Activated CD4-positive, alpha-beta memory T cell treated with anti-CD3 and anti-CD28 coated beads, Interleukin-2, amount 10 ng/mL, durations not matched to agents 7 days and 5 days (primary cell): Measurements from ENCODE around the gene ZBTB20. TPM values are rescaled to one million over a fixed set of nuclear protein-coding genes. Genes with fewer than 3 reads are reported as not detected.

ENCODE experiments used
- CTCF ChIA-PET: fragments of 350-600 bp; sonication (Branson Sonifier 250); formaldehyde crosslinking; loops from one replicate; lab custom pipeline; 2021; ENCODE audit warnings: antibody characterized with exemption, inconsistent platforms; lab: Charles Lee
- POLR2A ChIA-PET: fragments of 350-600 bp; sonication (Branson Sonifier 250); formaldehyde crosslinking; loops from one replicate; lab custom pipeline; 2021; ENCODE audit warnings: antibody characterized with exemption; lab: Charles Lee
- DNase-seq: peaks from one replicate; pipeline ENCODE4 v3.0.0-alpha.2; 2020
- H3K27ac Mint-ChIP-seq: one replicate; pipeline ENCODE4 v1.8.0; 2021; ENCODE audit warnings: mild to moderate bottlenecking, mixed read lengths
- H3K27me3 Mint-ChIP-seq: one replicate; pipeline ENCODE4 v1.8.0; 2021; ENCODE audit warnings: mixed read lengths
- H3K36me3 Mint-ChIP-seq: one replicate; pipeline ENCODE4 v1.8.0; 2021; ENCODE audit warnings: low read depth, mixed read lengths
- H3K4me1 Mint-ChIP-seq: one replicate; pipeline ENCODE4 v1.8.0; 2021; ENCODE audit warnings: mixed read lengths
- H3K4me3 Mint-ChIP-seq: one replicate; pipeline ENCODE4 v1.8.0; 2021; ENCODE audit warnings: mild to moderate bottlenecking, mixed read lengths
- H3K9me3 Mint-ChIP-seq: one replicate; pipeline ENCODE4 v1.8.0; 2021; ENCODE audit warnings: mixed read lengths
- total RNA-seq, 2 experiments: library from RNA; stranded (reverse); gene quantifications; one replicate each; pipeline ENCODE4 v1.2.3, GENCODE V29; 2021

ZBTB20 gene
- total RNA-seq, 2 experiments from 2014 or later: 6.3 to 8.6 TPM

GRCh38 chr3:114565216-114565615 lies 581.9 kb downstream of the ZBTB20 start:
- POLR2A ChIA-PET: no interaction called here
- no peaks in the 10 kb centered on the region for H3K36me3 Mint-ChIP-seq
- CTCF ChIA-PET: no interaction called here
- no peak for DNase-seq
- H3K27me3 Mint-ChIP-seq: no peaks in the 10 kb centered on the region
- no peak overlapping the region for H3K4me3 Mint-ChIP-seq
- no peak overlapping the region for H3K27ac Mint-ChIP-seq
- peaks cover 7% of the 10 kb centered on the region for H3K4me1 Mint-ChIP-seq
- no peaks in the 10 kb centered on the region for H3K9me3 Mint-ChIP-seq

- Mint-ChIP-seq H3K9me3 (no peaks in the 10 kb centered on the region), H3K4me1 (peaks cover 7% of the 10 kb centered on the region), H3K27me3 (no peaks in the 10 kb centered on the region), H3K4me3 (no peak overlapping the region), H3K36me3 (no peaks in the 10 kb centered on the region), H3K27ac (no peak overlapping the region)
- ChIA-PET CTCF (no interaction called here), POLR2A (no interaction called here)
- DNase-seq: no peak
Measured at GRCh38 chr3:114563720-114564119, 583.4 kb downstream of the ZBTB20 start.

- Mint-ChIP-seq H3K4me3 (no peak overlapping the region), H3K4me1 (peaks cover 7% of the 10 kb centered on the region), H3K36me3 (no peaks in the 10 kb centered on the region), H3K9me3 (no peaks in the 10 kb centered on the region), H3K27ac (no peak overlapping the region), H3K27me3 (no peaks in the 10 kb centered on the region)
- no peak for DNase-seq
- CTCF ChIA-PET: no interaction called here
- POLR2A ChIA-PET: no interaction called here
Measured at GRCh38 chr3:114562557-114562956, 584.5 kb downstream of the ZBTB20 start.

DNA sequence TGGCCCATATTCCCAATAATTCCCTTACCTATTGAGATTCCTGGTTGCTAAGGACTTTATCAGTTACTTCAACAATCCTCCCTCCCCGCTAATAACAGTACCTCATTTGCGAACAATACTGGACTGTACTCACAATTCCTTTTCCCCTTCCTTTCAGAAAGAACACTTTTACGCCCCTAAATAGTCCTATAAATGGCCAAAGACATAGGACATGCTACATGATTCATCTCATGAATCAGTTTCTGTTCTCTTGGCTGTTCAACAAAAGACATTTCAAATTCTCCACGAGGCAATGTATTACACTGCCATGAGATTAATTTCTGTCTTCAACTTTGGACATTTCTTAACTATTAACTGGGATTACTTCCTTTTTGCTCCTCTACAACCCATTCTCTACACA lies 588.8 kb downstream of the ZBTB20 start:
- ChIA-PET POLR2A (no interaction called here), CTCF (no interaction called here)
- Mint-ChIP-seq H3K4me3 (no peak overlapping the region), H3K27me3 (no peaks in the 10 kb centered on the region), H3K9me3 (no peaks in the 10 kb centered on the region), H3K36me3 (no peaks in the 10 kb centered on the region), H3K27ac (no peak overlapping the region), H3K4me1 (no peaks in the 10 kb centered on the region)
- no peak for DNase-seq

- H3K4me3 Mint-ChIP-seq: no peak overlapping the region
- no peaks in the 10 kb centered on the region for H3K4me1 Mint-ChIP-seq
- POLR2A ChIA-PET: no interaction called here
- H3K27ac Mint-ChIP-seq: no peak overlapping the region
- no peaks in the 10 kb centered on the region for H3K27me3 Mint-ChIP-seq
- CTCF ChIA-PET: no interaction called here
- no peaks in the 10 kb centered on the region for H3K36me3 Mint-ChIP-seq
- DNase-seq: no peak
- H3K9me3 Mint-ChIP-seq: no peaks in the 10 kb centered on the region
Measured at GRCh38 chr3:114557791-114558190, 589.3 kb downstream of the ZBTB20 start.

DNA sequence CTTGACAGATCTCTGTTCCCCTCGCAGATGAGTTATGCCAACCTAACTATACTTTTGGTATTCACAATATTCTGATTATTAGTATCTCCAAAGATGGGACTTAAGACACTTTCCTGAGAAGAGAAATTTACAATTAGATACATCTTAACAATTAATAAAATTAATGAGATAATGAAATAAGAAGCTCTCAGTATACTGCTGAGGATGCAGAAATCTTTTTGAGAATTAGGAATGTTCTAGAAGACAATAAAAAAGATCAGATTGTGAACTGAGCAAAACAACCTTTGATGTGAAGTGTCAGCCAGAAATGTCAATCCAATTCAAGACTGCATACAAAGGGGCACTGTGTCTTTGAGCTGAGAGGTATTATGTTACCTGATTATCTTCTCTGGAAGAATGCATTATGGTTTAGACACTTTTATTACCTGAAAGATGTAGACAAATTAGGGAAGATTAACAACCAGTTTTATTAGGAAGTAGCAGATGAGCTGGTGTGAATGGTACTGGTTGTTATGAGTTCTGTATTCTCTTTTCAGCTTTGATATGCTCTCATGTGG lies 590.4 kb downstream of the ZBTB20 start:
- H3K27me3 Mint-ChIP-seq: no peaks in the 10 kb centered on the region
- no peak overlapping the region for H3K4me3 Mint-ChIP-seq
- POLR2A ChIA-PET: no interaction called here
- no peak for DNase-seq
- H3K36me3 Mint-ChIP-seq: no peaks in the 10 kb centered on the region
- no peaks in the 10 kb centered on the region for H3K9me3 Mint-ChIP-seq
- no peak overlapping the region for H3K27ac Mint-ChIP-seq
- no peaks in the 10 kb centered on the region for H3K4me1 Mint-ChIP-seq
- CTCF ChIA-PET: no interaction called here

DNA sequence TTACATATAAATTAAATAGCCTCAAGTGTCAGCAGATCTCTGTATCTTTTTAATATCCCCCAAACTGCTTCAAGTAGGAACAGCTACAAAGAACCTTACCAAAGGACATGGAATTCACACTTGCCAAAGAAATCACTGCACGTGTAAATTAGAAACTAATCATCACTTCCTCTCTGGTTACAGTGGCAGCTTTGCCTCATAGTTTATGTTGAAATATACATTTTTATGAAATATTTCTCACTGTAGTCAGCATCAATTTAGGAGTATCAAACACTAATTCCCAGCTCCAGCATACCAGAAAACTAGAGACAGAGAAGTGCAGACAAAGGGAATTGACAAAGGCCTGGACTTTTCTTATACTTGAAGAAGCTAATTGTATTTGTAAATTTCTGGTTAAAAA lies 592.4 kb downstream of the ZBTB20 start:
- no peak overlapping the region for H3K4me3 Mint-ChIP-seq
- H3K9me3 Mint-ChIP-seq: no peaks in the 10 kb centered on the region
- no peaks in the 10 kb centered on the region for H3K4me1 Mint-ChIP-seq
- no peaks in the 10 kb centered on the region for H3K36me3 Mint-ChIP-seq
- H3K27ac Mint-ChIP-seq: no peak overlapping the region
- CTCF ChIA-PET: no interaction called here
- POLR2A ChIA-PET: no interaction called here
- DNase-seq: no peak
- no peaks in the 10 kb centered on the region for H3K27me3 Mint-ChIP-seq

DNA sequence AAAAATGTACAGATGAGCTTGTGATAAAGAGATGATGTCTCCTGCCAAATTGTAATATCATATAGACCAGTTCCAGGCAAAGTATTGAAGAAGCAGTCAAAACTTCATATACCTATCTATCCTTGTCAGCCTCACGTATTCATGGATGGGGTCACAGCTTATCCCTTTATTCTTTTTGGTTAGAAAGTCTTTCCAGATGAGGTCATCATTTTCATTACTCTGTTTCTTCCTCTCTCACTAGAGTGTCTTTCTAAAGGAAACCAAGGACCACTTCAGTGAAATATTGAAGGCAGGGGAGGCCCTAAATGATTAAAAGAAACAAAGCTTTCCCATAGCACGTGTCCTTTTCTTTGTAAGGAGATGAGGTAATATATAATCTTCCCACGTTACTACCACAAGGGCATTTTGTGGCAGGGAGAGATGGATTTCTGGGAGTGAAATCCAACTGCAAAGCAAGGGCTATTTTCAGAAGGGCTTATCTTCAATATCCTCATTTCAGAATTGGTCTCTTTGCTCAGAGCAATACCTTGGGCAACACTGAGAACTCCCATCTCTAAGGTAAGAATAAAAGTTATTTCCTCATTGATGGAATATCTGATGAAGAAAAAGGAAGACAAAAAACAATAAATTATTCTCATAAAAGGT lies 593.0 kb downstream of the ZBTB20 start:
- CTCF ChIA-PET: no interaction called here
- no peaks in the 10 kb centered on the region for H3K27me3 Mint-ChIP-seq

DNA sequence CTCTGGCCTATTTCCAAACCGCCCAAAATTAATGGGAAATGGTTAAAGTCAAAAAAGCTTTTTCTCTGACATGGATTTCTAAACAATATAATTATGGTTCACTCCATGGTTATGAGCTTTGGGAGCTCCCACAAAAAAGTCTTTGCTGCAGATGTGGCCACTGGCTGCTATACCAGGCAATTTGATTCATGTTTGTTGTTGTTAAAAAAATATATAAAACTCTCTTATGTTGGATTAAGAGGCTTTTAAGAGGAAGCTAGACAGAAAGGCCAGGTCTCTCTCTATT lies 594.6 kb downstream of the ZBTB20 start:
- DNase-seq: no peak
- Mint-ChIP-seq H3K36me3 (no peaks in the 10 kb centered on the region), H3K27ac (no peak overlapping the region), H3K27me3 (no peaks in the 10 kb centered on the region), H3K4me1 (no peaks in the 10 kb centered on the region), H3K4me3 (no peak overlapping the region), H3K9me3 (no peaks in the 10 kb centered on the region)
- ChIA-PET POLR2A (no interaction called here), CTCF (interaction anchor here (0.7 kb wide), 1 partner anchor 169 kb away, joined by 3 read pairs; no protein-coding TSS in a partner anchor)

More for the DNA sequence above, 593.0 kb downstream of the ZBTB20 start:
- no peak overlapping the region for H3K4me3 Mint-ChIP-seq
- no peaks in the 10 kb centered on the region for H3K9me3 Mint-ChIP-seq
- no peaks in the 10 kb centered on the region for H3K36me3 Mint-ChIP-seq
- no peaks in the 10 kb centered on the region for H3K4me1 Mint-ChIP-seq
- no peak for DNase-seq
- H3K27ac Mint-ChIP-seq: no peak overlapping the region
- POLR2A ChIA-PET: no interaction called here

- Mint-ChIP-seq H3K4me3 (no peak overlapping the region), H3K27ac (no peak overlapping the region), H3K4me1 (no peaks in the 10 kb centered on the region), H3K36me3 (no peaks in the 10 kb centered on the region), H3K9me3 (no peaks in the 10 kb centered on the region), H3K27me3 (no peaks in the 10 kb centered on the region)
- DNase-seq: no peak
- ChIA-PET CTCF (interaction anchor here (0.7 kb wide), 1 partner anchor 169 kb away, joined by 3 read pairs; no protein-coding TSS in a partner anchor), POLR2A (no interaction called here)
Measured at GRCh38 chr3:114551770-114552526, 595.1 kb downstream of the ZBTB20 start.

GRCh38 chr3:114550165-114550564 lies 596.9 kb downstream of the ZBTB20 start:
- no peaks in the 10 kb centered on the region for H3K9me3 Mint-ChIP-seq
- H3K27ac Mint-ChIP-seq: no peak overlapping the region
- CTCF ChIA-PET: no interaction called here
- no peaks in the 10 kb centered on the region for H3K36me3 Mint-ChIP-seq
- H3K4me1 Mint-ChIP-seq: no peaks in the 10 kb centered on the region
- H3K4me3 Mint-ChIP-seq: no peak overlapping the region
- no peak for DNase-seq
- POLR2A ChIA-PET: no interaction called here
- no peaks in the 10 kb centered on the region for H3K27me3 Mint-ChIP-seq

GRCh38 chr3:114545193-114545592 lies 601.9 kb downstream of the ZBTB20 start:
- POLR2A ChIA-PET: no interaction called here
- CTCF ChIA-PET: no interaction called here
- no peak for DNase-seq
- Mint-ChIP-seq H3K4me1 (no peaks in the 10 kb centered on the region), H3K4me3 (no peak overlapping the region), H3K27ac (no peak overlapping the region), H3K27me3 (no peaks in the 10 kb centered on the region), H3K9me3 (no peaks in the 10 kb centered on the region), H3K36me3 (no peaks in the 10 kb centered on the region)

- Mint-ChIP-seq H3K36me3 (no peaks in the 10 kb centered on the region), H3K9me3 (peaks cover 2% of the 10 kb centered on the region), H3K27me3 (no peaks in the 10 kb centered on the region), H3K27ac (no peak overlapping the region), H3K4me1 (no peaks in the 10 kb centered on the region), H3K4me3 (no peak overlapping the region)
- DNase-seq: no peak
- ChIA-PET CTCF (no interaction called here), POLR2A (no interaction called here)
Measured at GRCh38 chr3:114542359-114542758, 604.7 kb downstream of the ZBTB20 start.

GRCh38 chr3:114539525-114539924 lies 607.6 kb downstream of the ZBTB20 start:
- Mint-ChIP-seq H3K4me3 (no peak overlapping the region), H3K9me3 (peaks cover 10% of the 10 kb centered on the region), H3K36me3 (peaks cover 2% of the 10 kb centered on the region), H3K4me1 (no peaks in the 10 kb centered on the region), H3K27ac (no peak overlapping the region), H3K27me3 (no peaks in the 10 kb centered on the region)
- CTCF ChIA-PET: interaction anchor here (0.6 kb wide), 1 partner anchor 10 kb away, joined by 3 read pairs; no protein-coding TSS in a partner anchor
- DNase-seq: no peak
- POLR2A ChIA-PET: no interaction called here
